ENCODE data around the gene SLC25A17.
A peak's percentile ranks its signal among the peaks of the same experiment; 100 is the strongest.
"Not testable (repeated sequence)": the region's sequence is repeated elsewhere in the genome, so short reads cannot be mapped to it uniquely, and the experiment has no call there.

The SLC25A17 gene, protein sequence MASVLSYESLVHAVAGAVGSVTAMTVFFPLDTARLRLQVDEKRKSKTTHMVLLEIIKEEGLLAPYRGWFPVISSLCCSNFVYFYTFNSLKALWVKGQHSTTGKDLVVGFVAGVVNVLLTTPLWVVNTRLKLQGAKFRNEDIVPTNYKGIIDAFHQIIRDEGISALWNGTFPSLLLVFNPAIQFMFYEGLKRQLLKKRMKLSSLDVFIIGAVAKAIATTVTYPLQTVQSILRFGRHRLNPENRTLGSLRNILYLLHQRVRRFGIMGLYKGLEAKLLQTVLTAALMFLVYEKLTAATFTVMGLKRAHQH

DNA sequence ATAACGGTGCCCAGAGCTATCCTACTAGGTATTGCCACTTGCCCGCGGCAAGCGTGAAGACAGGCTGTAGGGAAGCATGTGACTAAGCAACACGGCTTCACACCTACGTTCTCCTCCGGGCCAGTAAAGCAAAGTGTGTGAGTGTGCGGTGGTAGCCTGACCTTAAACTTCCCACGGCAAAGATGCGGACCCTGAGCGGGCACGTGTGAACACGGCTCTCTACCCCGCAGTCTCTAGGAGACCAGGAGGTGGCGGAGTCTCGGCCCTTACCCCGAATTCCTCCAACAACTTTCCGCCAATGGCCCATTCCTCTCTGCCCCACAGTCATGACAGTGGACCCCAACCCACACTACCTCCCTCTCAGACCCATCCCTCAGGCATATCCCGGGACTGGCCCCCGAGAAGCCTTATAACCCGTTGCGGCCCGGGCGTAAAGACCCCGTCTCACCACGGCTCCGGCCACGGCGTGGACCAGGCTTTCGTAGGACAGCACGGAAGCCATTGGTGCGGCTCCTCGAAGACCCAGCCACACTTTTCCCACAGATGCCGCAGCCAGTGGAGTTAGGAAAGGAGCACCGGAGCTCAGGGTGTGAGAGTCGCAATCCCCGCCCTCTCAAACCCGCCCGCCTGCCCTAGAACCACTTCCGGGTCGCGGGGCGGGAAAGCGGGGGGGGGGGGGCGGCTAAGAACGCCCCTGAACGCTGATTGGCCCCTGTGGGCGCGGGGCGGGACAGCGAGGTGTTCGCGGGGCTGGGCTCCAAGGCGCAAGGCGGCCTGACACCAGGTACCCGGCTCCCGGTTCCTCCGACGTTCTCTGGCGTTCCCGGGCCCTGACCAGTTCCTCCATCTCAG is at the start of gene SLC25A17:
SLC25A17 (minus strand) TSS at position 600 of the 852 bp plus-strand sequence; CDS start at position 502, 98 bp downstream.
- TF ChIP-seq, protein P1, sequence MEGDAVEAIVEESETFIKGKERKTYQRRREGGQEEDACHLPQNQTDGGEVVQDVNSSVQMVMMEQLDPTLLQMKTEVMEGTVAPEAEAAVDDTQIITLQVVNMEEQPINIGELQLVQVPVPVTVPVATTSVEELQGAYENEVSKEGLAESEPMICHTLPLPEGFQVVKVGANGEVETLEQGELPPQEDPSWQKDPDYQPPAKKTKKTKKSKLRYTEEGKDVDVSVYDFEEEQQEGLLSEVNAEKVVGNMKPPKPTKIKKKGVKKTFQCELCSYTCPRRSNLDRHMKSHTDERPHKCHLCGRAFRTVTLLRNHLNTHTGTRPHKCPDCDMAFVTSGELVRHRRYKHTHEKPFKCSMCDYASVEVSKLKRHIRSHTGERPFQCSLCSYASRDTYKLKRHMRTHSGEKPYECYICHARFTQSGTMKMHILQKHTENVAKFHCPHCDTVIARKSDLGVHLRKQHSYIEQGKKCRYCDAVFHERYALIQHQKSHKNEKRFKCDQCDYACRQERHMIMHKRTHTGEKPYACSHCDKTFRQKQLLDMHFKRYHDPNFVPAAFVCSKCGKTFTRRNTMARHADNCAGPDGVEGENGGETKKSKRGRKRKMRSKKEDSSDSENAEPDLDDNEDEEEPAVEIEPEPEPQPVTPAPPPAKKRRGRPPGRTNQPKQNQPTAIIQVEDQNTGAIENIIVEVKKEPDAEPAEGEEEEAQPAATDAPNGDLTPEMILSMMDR (IDR thresholded peaks at IDR 0.05) = peak; percentile 43

DNA sequence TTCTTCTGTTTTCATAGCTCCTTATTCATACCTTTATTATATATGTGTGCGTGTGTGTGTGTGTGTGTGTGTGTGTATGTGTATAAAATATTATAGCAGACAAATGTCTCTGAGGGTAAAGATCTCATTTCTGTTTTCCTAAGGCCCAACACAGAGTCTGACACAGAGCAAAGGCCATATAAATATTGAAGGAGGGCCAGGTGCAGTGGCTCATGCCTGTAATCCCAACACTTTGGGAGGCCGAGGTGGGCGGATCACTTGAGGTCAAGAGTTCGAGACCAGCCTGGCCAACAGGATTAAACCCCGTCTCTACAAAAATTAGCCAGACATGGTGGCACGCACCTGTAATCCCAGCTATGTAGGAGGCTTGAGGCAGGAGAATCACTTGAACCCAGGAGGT is 49.2 kb upstream of the SLC25A17 start:
- H3K27me3 ChIP-seq; H3K4me3 ChIP-seq (ENCODE audit: low read depth in 1 of 2, low read length in 1 of 2); H3K27ac ChIP-seq; H3K4me1 ChIP-seq (ENCODE audit: control insufficient read depth in 1 of 2, insufficient read depth in 1 of 2, low read depth in 1 of 2, low read length in 1 of 2); H3K9me3 ChIP-seq: not testable (repeated sequence)
- H3K36me3 ChIP-seq = peaks cover 11% of the 10 kb centered on the region

More for the DNA sequence above, at the start of gene SLC25A17:
- H3K27me3 ChIP-seq = no peaks in the 10 kb centered on the region
- peaks cover 4% of the 10 kb centered on the region for H3K36me3 ChIP-seq
- peak within 1 kb of the TSS; percentile 92 to 98 for H3K4me3 ChIP-seq (ENCODE audit: low read depth in 1 of 2, low read length in 1 of 2)
- H3K4me1 ChIP-seq (ENCODE audit: control insufficient read depth in 1 of 2, insufficient read depth in 1 of 2, low read depth in 1 of 2, low read length in 1 of 2) = peaks cover 11 to 18% of the 10 kb centered on the region in 2 experiments
- peak within 1 kb of the TSS; percentile 77 for H3K27ac ChIP-seq
- no peaks in the 10 kb centered on the region for H3K9me3 ChIP-seq

DNA sequence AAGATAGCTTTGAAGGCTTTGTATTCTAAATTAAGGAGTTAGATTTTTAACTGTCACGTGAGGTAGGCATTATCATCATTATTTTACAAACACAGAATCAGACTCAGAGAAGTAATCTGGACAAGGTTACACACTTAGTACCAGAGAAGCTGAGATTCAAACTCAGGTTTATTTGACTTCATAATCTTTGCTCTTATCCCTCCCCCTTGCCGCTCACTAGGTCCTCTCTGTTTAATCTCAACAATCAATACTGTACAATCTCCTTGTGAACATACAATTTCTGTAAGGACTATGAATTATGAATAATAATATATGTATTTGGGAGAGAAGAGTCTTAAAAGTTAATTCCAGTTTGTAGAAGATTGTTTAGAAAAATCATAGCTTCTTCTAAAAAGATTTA is 48.0 kb upstream of the SLC25A17 start:
- TF ChIP-seq, protein P1 (IDR thresholded peaks at IDR 0.05) = no peak
- no peaks in the 10 kb centered on the region for H3K9me3 ChIP-seq
- H3K4me3 ChIP-seq (ENCODE audit: low read depth in 1 of 2, low read length in 1 of 2) = no peak overlapping the region
- no peaks in the 10 kb centered on the region for H3K27me3 ChIP-seq
- H3K27ac ChIP-seq = no peak overlapping the region
- H3K36me3 ChIP-seq = peaks cover 11% of the 10 kb centered on the region
- peaks cover 5 to 6% of the 10 kb centered on the region in 2 experiments for H3K4me1 ChIP-seq (ENCODE audit: control insufficient read depth in 1 of 2, insufficient read depth in 1 of 2, low read depth in 1 of 2, low read length in 1 of 2)

DNA sequence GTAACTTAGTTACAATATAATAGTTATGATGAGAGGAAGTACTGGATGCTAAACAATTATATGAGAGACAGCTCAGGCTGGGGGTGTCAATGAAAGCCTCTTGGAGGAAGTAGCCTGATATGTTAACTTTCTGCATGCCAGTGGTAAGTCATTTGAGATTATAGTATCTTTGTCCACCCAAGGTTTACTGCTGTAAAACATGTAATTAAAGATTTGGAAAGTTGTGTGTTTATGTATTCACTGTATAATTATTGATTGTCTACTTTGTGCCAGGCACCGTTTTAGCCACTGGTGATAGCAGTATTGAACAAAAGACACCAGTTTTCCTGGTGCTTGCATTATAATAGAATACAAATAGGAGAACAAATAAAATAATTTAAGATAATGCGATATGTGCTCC is 43.4 kb upstream of the SLC25A17 start:
- TF ChIP-seq, protein P1 (IDR thresholded peaks at IDR 0.05) = no peak
- Histone ChIP-seq H3K4me3 (ENCODE audit: low read depth in 1 of 2, low read length in 1 of 2) (no peak overlapping the region), H3K27me3 (no peaks in the 10 kb centered on the region), H3K4me1 (ENCODE audit: control insufficient read depth in 1 of 2, insufficient read depth in 1 of 2, low read depth in 1 of 2, low read length in 1 of 2) (peaks cover 12 to 13% of the 10 kb centered on the region in 2 experiments), H3K36me3 (no peaks in the 10 kb centered on the region), H3K27ac (no peak overlapping the region), H3K9me3 (no peaks in the 10 kb centered on the region)

DNA sequence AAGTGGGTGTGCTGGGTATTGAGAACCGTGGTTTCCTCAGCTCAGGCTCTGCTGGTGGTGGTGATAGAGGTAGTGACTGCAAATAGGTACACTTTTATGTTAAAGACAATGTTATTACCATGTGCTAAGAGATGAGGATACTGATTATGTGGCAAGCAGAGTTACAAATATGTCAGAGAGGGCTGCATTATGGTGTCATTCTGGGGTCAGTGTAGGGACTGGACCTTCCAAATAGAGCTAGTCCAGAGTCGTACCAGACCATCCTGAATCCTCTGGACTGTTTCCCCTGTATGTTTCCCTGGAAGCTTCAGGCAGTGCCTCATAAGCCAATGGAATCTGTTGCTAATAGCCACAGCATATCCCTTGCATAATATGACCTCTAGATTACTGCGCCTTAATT is 42.9 kb upstream of the SLC25A17 start, which contains the start of gene DNAJB7:
DNAJB7 (minus strand) TSS at position 101 of the 400 bp plus-strand sequence. CDS start 119 bp downstream, outside the sequence.
- TF ChIP-seq, protein P1 (IDR thresholded peaks at IDR 0.05) = no peak
- no peaks in the 10 kb centered on the region for H3K27me3 ChIP-seq
- no peak within 1 kb of the TSS for H3K4me3 ChIP-seq (ENCODE audit: low read depth in 1 of 2, low read length in 1 of 2)
- no peaks in the 10 kb centered on the region for H3K36me3 ChIP-seq
- peaks cover 17% of the 10 kb centered on the region in 2 experiments for H3K4me1 ChIP-seq (ENCODE audit: control insufficient read depth in 1 of 2, insufficient read depth in 1 of 2, low read depth in 1 of 2, low read length in 1 of 2)
- no peaks in the 10 kb centered on the region for H3K9me3 ChIP-seq
- no peak within 1 kb of the TSS for H3K27ac ChIP-seq

Measured in neutrophil (primary cell).